Measurements from ENCODE around the gene GPR62.

GRCh38 chr3:51938780-51939425 is 16.3 kb upstream of the GPR62 start:
- TF ChIP-seq CTCF (conservative IDR thresholded peaks at IDR 0.05; ENCODE audit: low read depth, low read length) (no peak), EZH2phosphoT487 (IDR thresholded peaks at IDR 0.05; ENCODE audit: borderline replicate concordance, low read length) (no peak)
